ENCODE data around the gene FES. TPM values are rescaled to one million over a fixed set of nuclear protein-coding genes. Genes with fewer than 3 reads are reported as not detected.
"Not testable (repeated sequence)": the region's sequence is repeated elsewhere in the genome, so short reads cannot be mapped to it uniquely, and the experiment has no call there.

Gene FES
- 3.5 and 4.7 TPM in 2 replicates for total RNA-seq (2014; rRNA removed; shearing (Covaris generic))

GRCh38 chr15:90883976-90884718 is at the start of gene FES:
Gene FES, plus strand, starts transcription at chr15:90884504. Its CDS starts 542 bp downstream, at chr15:90885046.
- peak; percentile 46 for DNase-seq (ENCODE audit: low read depth)

GRCh38 chr15:90834626-90835025 is 49.7 kb upstream of the FES start:
- no peak for DNase-seq (ENCODE audit: low read depth)

- peak; percentile 83 for DNase-seq (ENCODE audit: low read depth)
Observed at GRCh38 chr15:90836296-90836871, 47.9 kb upstream of the FES start.

- DNase-seq (ENCODE audit: low read depth) = peak; percentile 53
Observed at GRCh38 chr15:90837094-90837493, 47.2 kb upstream of the FES start.

- DNase-seq (ENCODE audit: low read depth) = no peak
Observed at GRCh38 chr15:90838139-90838538, 46.2 kb upstream of the FES start.

GRCh38 chr15:90838544-90838943 is 45.8 kb upstream of the FES start:
- no peak for DNase-seq (ENCODE audit: low read depth)

- DNase-seq (ENCODE audit: low read depth) = peak; percentile 63
Observed at GRCh38 chr15:90839187-90840071, 44.9 kb upstream of the FES start.

- DNase-seq (ENCODE audit: low read depth) = no peak
Observed at GRCh38 chr15:90840157-90840855, 44.0 kb upstream of the FES start.

GRCh38 chr15:90840954-90841353 is 43.4 kb upstream of the FES start:
- DNase-seq (ENCODE audit: low read depth) = no peak

- DNase-seq (ENCODE audit: low read depth) = no peak
Observed at GRCh38 chr15:90844696-90845095, 39.6 kb upstream of the FES start.

GRCh38 chr15:90845201-90845949 is 38.9 kb upstream of the FES start:
- DNase-seq (ENCODE audit: low read depth) = peak; percentile 91

GRCh38 chr15:90849424-90849823 is 34.9 kb upstream of the FES start:
- DNase-seq (ENCODE audit: low read depth) = not testable (repeated sequence)

- no peak for DNase-seq (ENCODE audit: low read depth)
Observed at GRCh38 chr15:90851114-90851513, 33.2 kb upstream of the FES start.

GRCh38 chr15:90851940-90852339 is 32.4 kb upstream of the FES start:
- no peak for DNase-seq (ENCODE audit: low read depth)

- DNase-seq (ENCODE audit: low read depth) = no peak
Observed at GRCh38 chr15:90855139-90855538, 29.2 kb upstream of the FES start.

GRCh38 chr15:90857337-90857736 is 27.0 kb upstream of the FES start:
- DNase-seq (ENCODE audit: low read depth) = no peak

GRCh38 chr15:90857883-90858443 is 26.3 kb upstream of the FES start:
- no peak for DNase-seq (ENCODE audit: low read depth)

- no peak for DNase-seq (ENCODE audit: low read depth)
Observed at GRCh38 chr15:90859234-90860131, 24.8 kb upstream of the FES start.

- DNase-seq (ENCODE audit: low read depth) = no peak
Observed at GRCh38 chr15:90860450-90860849, 23.9 kb upstream of the FES start.

Data from RPMI7951 (cell line).